ENCODE measurements around the gene EPHB1.
"Not testable (repeated sequence)": the region's sequence is repeated elsewhere in the genome, so short reads cannot be mapped to it uniquely, and the experiment has no call there.

EPHB1 gene

DNA sequence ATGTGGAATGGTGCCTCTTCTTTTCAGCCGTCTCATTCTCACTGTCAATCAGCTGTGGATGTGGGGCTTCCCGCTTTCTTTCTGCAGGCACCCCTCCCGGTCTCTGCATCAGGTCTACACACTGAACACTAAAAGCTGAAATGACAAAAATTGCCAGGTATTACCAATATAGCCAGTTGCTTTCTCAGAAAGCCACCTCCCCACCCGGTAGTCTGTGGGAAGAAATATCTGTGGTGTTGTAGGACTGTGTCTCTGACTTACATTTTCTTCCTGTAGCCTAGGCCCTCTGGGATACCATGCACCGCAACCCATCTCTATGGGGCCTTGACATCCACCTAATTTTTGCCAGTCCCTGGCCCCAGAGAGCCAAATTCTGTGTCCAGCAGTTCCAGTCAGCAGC lies 19.2 kb upstream of the EPHB1 start:
- TF ChIP-seq, protein P1, sequence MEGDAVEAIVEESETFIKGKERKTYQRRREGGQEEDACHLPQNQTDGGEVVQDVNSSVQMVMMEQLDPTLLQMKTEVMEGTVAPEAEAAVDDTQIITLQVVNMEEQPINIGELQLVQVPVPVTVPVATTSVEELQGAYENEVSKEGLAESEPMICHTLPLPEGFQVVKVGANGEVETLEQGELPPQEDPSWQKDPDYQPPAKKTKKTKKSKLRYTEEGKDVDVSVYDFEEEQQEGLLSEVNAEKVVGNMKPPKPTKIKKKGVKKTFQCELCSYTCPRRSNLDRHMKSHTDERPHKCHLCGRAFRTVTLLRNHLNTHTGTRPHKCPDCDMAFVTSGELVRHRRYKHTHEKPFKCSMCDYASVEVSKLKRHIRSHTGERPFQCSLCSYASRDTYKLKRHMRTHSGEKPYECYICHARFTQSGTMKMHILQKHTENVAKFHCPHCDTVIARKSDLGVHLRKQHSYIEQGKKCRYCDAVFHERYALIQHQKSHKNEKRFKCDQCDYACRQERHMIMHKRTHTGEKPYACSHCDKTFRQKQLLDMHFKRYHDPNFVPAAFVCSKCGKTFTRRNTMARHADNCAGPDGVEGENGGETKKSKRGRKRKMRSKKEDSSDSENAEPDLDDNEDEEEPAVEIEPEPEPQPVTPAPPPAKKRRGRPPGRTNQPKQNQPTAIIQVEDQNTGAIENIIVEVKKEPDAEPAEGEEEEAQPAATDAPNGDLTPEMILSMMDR (IDR thresholded peaks at IDR 0.05; ENCODE audit: low read depth, low read length, missing control alignments) = no peak
- H3K4me3 ChIP-seq (replicated peaks; ENCODE audit: low read depth, low read length) = no peak overlapping the region
- no peak for DNase-seq (ENCODE audit: extremely low read depth, low read depth)

DNA sequence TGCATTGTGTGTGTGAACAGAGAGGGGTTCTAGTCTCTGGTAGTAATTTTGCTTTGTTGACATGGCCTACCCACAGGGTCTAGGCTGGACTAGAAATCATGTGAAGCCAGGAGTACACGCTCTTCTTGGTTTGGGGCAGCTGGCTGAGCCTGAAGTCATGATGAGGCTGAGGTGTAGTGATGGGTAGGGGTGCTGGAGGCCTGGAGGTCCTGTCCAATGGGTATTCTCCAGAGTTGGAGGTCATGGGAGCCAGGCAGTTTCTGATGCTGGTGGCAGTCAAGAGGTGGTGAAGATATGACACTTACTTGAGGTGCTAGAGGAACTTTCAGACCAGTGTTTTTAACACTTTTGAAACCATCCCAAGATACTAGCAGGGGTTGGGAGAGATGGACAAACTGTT lies 18.5 kb upstream of the EPHB1 start:
- H3K4me3 ChIP-seq (replicated peaks; ENCODE audit: low read depth, low read length) = no peak overlapping the region
- no peak for DNase-seq (ENCODE audit: extremely low read depth, low read depth)
- TF ChIP-seq, protein P1 (IDR thresholded peaks at IDR 0.05; ENCODE audit: low read depth, low read length, missing control alignments) = no peak

DNA sequence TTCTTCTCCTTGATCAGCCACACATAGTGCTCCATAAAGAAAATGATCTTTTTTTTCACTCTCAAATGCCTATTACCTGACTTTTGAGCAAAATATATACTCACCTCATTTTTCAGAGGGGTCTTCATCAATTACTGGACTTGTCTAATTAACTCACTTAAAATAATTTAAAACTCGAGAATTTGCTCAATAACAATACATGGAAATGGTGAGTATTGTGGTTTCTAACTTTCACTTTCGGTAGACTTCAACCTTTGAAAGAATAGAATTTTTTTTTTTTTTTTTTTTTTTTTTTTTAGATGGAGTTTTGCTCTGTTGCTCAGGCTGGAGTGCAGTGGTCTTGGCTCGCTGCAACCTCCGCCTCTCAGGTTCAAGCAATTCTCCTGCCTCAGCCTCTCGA lies 17.7 kb upstream of the EPHB1 start:
- TF ChIP-seq, protein P1 (IDR thresholded peaks at IDR 0.05; ENCODE audit: low read depth, low read length, missing control alignments) = no peak
- no peak overlapping the region for H3K4me3 ChIP-seq (replicated peaks; ENCODE audit: low read depth, low read length)
- DNase-seq (ENCODE audit: extremely low read depth, low read depth) = no peak

DNA sequence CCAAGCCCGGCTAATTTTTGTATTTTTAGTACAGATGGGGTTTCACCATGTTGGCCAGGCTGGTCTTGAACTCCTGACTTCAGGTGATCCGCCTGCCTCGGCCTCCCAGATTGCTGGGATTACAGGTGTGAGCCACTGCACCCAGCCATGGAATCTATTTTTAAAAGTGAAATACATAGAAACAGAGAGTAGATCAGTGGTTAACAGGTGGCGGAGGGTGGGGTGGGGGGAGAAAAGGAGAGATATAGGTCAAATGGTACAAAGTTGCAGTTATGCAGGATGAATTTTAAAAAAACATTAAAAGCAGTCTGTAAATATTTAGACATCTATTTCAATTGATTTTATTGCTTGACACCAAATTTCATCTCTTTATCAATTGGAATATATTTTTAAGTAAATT lies 6.8 kb upstream of the EPHB1 start:
- DNase-seq (ENCODE audit: extremely low read depth, low read depth); H3K4me3 ChIP-seq (replicated peaks; ENCODE audit: low read depth, low read length): not testable (repeated sequence)

DNA sequence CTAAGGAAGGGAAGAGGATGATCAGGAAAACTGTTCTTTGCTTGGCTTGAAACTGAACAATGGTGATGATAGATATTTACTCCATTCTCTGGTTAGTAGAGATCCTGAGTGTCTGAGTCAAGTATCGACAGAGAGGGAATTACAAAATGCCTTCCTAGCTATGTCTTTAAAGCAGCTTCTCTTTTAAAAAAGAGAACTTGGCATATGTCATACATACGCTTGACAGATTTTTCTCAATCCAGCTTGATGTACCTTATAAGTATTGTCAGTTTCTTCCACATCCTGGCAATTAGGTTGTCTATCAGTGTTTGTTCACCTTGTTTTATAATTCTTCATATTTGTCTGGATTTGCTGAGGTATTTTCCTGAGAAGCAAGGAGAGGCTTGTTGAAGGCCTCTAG lies 5.0 kb upstream of the EPHB1 start:
- DNase-seq (ENCODE audit: extremely low read depth, low read depth) = no peak
- TF ChIP-seq, protein P1 (IDR thresholded peaks at IDR 0.05; ENCODE audit: low read depth, low read length, missing control alignments) = no peak

DNA sequence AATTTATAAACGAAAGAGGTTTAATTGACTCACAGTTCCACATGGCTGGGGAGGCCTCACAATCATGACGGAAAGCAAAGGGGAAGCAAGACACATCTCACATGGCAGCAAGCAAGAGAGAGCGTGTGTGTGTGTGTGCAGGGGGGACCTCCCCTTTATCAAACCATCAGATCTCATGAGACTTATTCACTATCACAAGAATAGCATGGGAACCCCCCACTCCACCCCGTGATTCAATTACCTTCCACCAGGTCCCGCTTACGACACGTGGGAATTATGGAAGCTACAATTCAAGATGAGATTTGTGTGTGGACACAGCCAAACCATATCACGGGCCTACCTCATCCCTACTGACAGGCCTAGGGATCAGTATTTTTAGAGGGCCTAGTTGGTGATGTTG lies 3.1 kb upstream of the EPHB1 start:
- no peak overlapping the region for H3K4me3 ChIP-seq (replicated peaks; ENCODE audit: low read depth, low read length)
- TF ChIP-seq, protein P1 (IDR thresholded peaks at IDR 0.05; ENCODE audit: low read depth, low read length, missing control alignments) = no peak
- DNase-seq (ENCODE audit: extremely low read depth, low read depth) = no peak

More for the DNA sequence above, 5.0 kb upstream of the EPHB1 start:
- H3K4me3 ChIP-seq (replicated peaks; ENCODE audit: low read depth, low read length) = no peak overlapping the region

DNA sequence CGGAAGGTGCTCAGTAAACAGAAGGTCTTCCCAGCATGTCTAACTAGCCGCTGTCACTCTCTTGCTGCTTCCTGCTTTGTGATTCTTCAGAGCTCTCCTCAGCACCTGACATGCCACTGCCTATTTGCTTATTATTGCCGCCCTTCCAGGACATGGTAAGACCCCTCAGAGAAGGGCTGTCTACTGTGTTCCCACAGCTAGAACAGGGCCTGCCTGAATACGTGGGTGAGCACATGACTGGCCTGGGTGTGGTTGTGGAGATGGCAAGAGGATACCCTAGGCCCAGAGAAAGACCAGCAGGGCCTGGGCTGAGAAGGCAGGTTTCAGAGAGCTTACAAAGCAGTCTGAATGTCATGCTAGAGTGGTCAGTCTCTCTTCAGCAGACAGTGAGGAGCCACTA lies 2.4 kb upstream of the EPHB1 start:
- no peak overlapping the region for H3K4me3 ChIP-seq (replicated peaks; ENCODE audit: low read depth, low read length)
- TF ChIP-seq, protein P1 (IDR thresholded peaks at IDR 0.05; ENCODE audit: low read depth, low read length, missing control alignments) = no peak
- no peak for DNase-seq (ENCODE audit: extremely low read depth, low read depth)
